ENCODE data around the gene CDC37L1.
"Not testable (repeated sequence)": the region's sequence is repeated elsewhere in the genome, so short reads cannot be mapped to it uniquely, and the experiment has no call there.

The CDC37L1 gene

DNA sequence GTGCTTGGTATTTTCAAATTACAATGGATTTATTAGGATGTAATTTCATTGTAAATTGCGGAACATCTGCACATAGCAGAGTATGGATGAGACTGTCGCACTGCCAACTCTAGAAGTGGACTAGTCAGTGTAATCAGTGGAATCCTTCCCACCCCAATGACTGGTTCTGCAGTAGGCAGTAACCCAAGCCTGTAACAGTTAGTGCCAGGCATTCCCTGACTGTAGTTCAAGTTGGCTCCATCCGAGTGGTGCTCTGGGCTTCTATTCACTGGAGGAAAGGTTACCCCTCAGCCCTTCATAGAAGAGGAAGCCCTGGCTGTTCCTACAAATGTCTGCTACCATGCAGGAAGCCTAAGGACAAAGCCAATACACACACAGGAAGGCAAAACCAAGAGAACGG, 38.4 kb downstream of the CDC37L1 start:
- no peak for DNase-seq

DNA sequence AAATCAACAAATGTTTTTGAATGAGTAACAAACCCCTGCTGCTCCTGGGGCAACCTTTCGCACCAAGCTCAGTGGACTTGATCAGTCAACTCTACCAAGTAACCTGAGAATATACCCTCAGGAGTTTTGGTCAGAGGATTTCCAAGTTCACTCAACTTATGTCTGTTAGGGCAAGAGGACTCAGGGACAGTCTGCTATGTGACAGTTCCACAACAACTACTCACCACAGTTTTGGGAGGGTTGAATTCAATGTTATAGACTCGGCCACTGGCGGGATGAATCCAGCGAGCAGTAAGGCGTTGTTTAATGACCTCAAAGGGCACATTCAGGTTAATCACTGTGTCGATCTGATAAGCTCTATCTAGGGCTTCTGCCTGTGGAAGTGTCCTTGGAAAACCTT, 39.5 kb downstream of the CDC37L1 start:
- no peak for DNase-seq

- DNase-seq: no peak
These were observed 42.4 kb downstream of the CDC37L1 start for GRCh38 chr9:4721736-4722135.

DNA sequence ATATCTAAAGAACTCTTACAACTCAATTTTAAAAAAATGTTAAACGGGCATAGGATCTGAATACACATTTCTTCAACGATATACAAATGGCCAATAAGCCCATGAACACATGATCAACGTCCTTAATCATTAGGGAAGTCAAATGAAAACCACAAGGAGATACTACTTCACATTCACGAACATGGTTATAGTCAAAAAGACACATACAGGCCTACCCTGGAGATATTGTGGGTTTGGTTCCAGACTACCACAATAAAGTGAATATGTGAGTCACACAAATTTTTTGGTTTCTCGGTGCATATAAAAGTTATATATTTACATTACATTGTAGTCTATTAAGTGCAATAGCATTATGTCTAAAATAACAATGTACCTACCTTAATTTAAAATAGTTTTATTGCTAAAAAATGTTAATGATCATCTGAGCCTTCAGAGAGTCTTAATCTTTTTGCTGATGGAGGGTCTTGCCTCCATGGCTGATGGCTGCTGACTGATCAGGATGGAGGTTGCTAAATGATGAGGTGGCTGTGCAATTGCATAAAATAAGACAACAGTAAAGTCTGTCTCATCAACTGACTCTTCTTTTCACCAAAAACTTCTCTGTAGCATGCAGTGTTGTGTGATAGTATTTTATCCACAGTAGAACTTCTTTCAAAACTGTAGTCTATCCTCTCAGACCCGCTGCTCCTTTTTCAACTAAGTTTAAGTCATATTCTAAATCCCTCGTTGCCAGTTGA, 46.5 kb downstream of the CDC37L1 start:
- DNase-seq: no peak

- no peak for DNase-seq
These were observed 48.2 kb downstream of the CDC37L1 start for GRCh38 chr9:4727593-4727992.

GRCh38 chr9:4732890-4733289, 53.5 kb downstream of the CDC37L1 start:
- no peak for DNase-seq

GRCh38 chr9:4734150-4734549, 54.8 kb downstream of the CDC37L1 start:
- DNase-seq: no peak

DNA sequence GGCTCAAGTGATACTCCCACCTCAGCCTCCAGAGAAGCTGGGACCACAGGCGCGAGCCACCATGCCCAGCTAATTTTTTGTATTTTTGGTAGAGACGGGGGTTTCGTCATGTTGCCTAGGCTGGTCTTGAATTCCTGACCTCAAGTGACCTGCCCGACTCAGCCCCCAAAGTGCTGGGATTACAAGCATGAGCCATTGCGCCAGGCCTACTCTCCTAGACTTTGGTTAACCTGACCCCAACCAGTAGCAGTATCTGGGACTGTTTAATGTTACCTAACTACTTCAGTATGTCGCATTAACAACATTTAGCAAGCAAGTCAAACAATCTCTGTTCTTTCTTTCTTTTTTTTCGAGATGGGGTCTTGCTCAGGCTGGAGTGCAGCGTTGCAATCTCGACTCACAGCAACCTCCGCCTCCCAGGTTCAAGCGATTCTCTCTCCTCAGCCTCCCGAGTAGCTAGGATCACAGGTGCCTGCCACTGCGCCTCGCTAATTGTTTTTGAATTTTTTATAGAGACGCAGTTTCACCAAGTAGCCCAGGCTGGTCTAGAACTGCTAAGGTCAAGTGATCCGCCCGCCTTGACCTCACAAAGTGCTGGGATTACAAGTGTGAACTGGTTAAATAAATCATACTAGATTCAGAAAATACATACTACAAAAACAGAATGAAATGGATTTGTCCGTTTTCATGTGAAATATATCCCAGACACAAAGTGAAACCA, 59.7 kb downstream of the CDC37L1 start:
- DNase-seq: no peak

GRCh38 chr9:4739587-4740387, 60.4 kb downstream of the CDC37L1 start:
- DNase-seq: no peak

DNA sequence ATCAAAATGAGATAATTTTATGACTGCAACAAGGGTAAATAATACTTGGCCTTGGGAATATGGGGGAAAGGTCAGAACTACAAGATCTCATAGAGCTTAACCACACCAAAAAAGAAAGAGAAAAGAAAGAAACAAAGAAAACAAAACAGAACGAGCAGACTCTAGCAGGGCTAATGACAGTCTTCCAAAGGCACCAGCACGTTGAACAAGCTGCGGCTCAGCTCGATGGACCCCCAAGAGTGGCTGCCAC, 60.9 kb downstream of the CDC37L1 start:
- no peak for DNase-seq

DNA sequence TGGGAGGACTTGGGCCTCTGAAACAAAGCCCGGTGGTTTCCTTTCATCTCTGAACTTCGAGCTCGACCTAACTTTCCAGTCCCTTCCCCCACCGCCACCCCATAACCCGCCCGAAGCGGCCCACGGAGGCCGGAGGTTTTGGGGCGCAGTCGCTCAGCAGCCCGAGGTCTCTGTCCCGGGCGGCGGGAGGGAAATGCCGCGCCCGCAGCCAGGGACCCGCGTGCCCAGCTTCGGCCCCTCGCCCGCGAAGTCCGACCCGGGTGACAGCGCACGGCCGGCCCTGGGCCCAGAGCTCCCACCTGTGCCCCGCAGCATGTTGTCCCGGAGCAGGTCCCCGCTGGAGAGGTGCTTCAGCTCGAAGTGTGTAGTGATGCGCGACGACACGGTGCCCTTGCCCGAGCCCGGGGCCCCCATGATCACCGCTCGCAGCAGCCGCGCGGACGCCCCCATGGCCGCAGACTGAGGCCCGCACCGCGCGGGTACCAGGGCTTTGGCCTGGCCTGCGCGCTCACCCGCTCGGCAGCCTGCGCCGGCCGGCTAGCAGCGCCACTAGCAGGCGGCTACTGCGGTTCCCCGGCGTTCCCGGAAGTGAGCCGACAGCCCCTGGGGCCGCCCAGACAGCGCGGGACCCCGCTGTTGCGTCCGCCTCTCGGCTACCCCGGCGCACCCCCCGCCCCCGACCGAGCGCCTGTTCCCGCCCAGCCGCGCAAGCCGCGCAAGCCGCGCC, 61.4 kb downstream of the CDC37L1 start, which contains the start of gene AK3:
TSS of gene AK3 (minus strand) at position 565 of the 727 bp plus-strand sequence. CDS start at position 450, 115 bp downstream.
- peak; percentile 84 for DNase-seq

- DNase-seq: peak; percentile 31
These were observed 62.2 kb downstream of the CDC37L1 start for GRCh38 chr9:4741365-4742089.

- DNase-seq: no peak
These were observed 62.9 kb downstream of the CDC37L1 start for GRCh38 chr9:4742246-4742645.

DNA sequence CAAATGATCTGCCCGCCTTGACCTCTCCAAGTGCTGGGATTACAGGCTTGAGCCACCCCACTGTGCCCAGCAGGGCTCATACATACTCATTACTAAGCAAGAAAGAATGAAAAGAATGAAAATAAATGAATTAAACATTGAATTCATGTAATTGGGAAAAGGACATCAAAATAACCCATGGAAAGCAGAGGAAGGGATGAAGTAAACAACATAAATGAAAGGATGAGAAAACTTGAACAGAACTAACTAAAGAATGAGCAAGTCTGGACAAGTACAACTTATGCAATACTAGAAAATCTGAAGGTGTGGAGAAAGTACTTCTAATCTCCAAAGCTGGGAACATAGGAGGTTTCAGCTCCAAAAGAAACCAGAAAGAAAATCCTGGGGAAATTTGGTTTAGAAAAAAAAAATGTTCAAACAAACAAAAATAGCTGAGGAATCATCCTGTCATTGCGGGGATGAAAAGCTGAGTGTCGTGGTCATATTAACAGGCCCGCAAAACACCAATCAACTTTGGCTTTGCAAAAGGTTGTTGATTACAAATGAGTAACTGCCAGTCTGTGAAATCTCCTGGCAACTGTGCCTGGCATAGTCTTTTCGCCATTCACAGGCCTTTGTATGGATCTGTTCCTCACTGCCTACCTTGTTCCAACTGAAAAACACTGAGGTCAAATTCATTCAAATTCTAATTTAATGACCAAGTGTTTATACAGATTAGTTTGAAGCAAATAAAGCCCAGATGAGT, 63.9 kb downstream of the CDC37L1 start:
- no peak for DNase-seq

GRCh38 chr9:4746278-4747030, 67.1 kb downstream of the CDC37L1 start:
- no peak for DNase-seq

DNA sequence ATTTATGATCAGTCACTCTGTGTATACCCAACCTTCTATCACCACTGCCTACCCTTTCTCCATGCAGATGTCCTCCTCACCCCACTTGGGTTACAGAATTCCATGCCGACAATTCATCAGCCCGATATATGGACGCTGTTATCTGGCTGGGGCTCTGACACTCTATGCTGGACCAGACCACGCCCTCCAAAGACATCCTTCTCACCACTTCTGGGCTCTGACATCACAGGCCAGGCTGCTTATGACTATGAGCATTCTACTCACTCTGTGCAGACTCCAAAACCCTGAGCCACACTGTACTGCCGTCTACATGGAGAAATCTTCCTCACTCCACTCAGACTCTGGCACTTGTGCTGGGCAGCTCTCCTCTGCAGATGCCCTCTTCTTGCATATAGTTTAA, 69.2 kb downstream of the CDC37L1 start:
- no peak for DNase-seq

- DNase-seq: peak; percentile 19
These were observed 70.8 kb downstream of the CDC37L1 start for GRCh38 chr9:4750023-4750673.

- DNase-seq: not testable (repeated sequence)
These were observed 75.2 kb downstream of the CDC37L1 start for GRCh38 chr9:4754530-4754929.

DNA sequence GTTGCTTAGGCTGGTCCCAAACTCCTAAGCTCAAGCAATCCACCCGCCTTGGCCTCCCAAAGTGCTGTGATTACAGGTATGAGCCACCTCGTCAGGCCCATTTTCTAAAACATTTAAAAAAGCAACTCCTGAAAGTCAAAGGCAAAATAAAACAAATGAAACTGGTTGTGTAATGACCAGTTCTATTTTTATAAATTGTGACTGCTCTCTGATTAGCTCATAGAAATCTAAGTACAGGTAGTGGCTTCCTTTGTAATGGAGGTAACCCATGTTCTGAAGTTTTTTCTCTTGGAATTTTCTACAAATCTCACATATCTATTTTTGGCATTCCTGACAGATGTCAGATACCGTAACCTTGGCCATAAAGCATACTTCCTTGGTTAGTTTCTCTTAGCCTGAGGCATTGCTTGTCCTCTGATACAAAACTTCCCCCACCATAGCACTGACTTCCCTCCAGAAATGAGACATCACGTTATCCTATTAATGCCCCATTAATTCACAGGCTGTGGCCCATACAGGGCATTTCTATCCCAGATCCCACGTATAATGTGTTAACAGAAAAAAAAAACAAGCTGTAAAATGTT, 75.7 kb downstream of the CDC37L1 start:
- DNase-seq: no peak

GRCh38 chr9:4756420-4756819, 77.1 kb downstream of the CDC37L1 start:
- no peak for DNase-seq
